Mammary epithelial cell (primary cell): ENCODE results near the gene ERN1.

Experiments
- CTCF ChIP-seq, 2 donors: IDR thresholded peaks in 1 of 2; conservative IDR thresholded peaks in 1 of 2; 2 replicates each; pipeline ENCODE4 v1.5.1; 2011 to 2012; ENCODE audit warnings: inconsistent platforms in 2 of 2, low read length in 2 of 2, mild to moderate bottlenecking in 2 of 2, control low read depth in 1 of 2, low read depth in 1 of 2; ENCODE audit not compliant: insufficient read depth in 1 of 2; ENCODE audit errors: extremely low read depth in 1 of 2
- EZH2 ChIP-seq: IDR thresholded peaks from 2 replicates; pipeline ENCODE4 v1.6.1; 2012; ENCODE audit warnings: low read length, inconsistent platforms, borderline replicate concordance

GRCh38 chr17:64161380-64162176, 31.6 kb upstream of the ERN1 start:
- TF ChIP-seq EZH2 (no peak), CTCF (conservative IDR thresholded peaks at IDR 0.05 in 1 of 2, IDR thresholded peaks at IDR 0.05 in 1 of 2; ENCODE audit: extremely low read depth in 1 of 2, insufficient read depth in 1 of 2, low read depth in 1 of 2, low read length in 2 of 2) (no peak)
